ENCODE data around the gene BIN1. TPM values are rescaled to one million over a fixed set of nuclear protein-coding genes. Genes with fewer than 3 reads are reported as not detected.

BIN1 gene
- polyA plus RNA-seq, 3 donors: 84.5 to 100 (median 85.4) TPM

GRCh38 chr2:127080226-127080937 is 26.6 kb downstream of the BIN1 start:
- DNase-seq (ENCODE audit: low read depth in 3 of 3, low spot score in 2 of 3): no peak

GRCh38 chr2:127079358-127079920 is 27.5 kb downstream of the BIN1 start:
- DNase-seq (ENCODE audit: low read depth in 3 of 3, low spot score in 2 of 3): no peak

- no peak for DNase-seq (ENCODE audit: low read depth in 3 of 3, low spot score in 2 of 3)
These were observed 28.2 kb downstream of the BIN1 start for GRCh38 chr2:127078666-127079270.

- no peak for DNase-seq (ENCODE audit: low read depth in 3 of 3, low spot score in 2 of 3)
These were observed 28.9 kb downstream of the BIN1 start for GRCh38 chr2:127078028-127078427.

- no peak for DNase-seq (ENCODE audit: low read depth in 3 of 3, low spot score in 2 of 3)
These were observed 30.0 kb downstream of the BIN1 start for GRCh38 chr2:127076924-127077323.

GRCh38 chr2:127076290-127076689 is 30.7 kb downstream of the BIN1 start:
- DNase-seq (ENCODE audit: low read depth in 3 of 3, low spot score in 2 of 3): no peak

GRCh38 chr2:127075821-127076220 is 31.1 kb downstream of the BIN1 start:
- no peak for DNase-seq (ENCODE audit: low read depth in 3 of 3, low spot score in 2 of 3)

- no peak for DNase-seq (ENCODE audit: low read depth in 3 of 3, low spot score in 2 of 3)
These were observed 32.0 kb downstream of the BIN1 start for GRCh38 chr2:127074936-127075335.

- DNase-seq (ENCODE audit: low read depth in 3 of 3, low spot score in 2 of 3): no peak
These were observed 32.6 kb downstream of the BIN1 start for GRCh38 chr2:127074358-127074757.

GRCh38 chr2:127072970-127073369 is 34.0 kb downstream of the BIN1 start:
- DNase-seq (ENCODE audit: low read depth in 3 of 3, low spot score in 2 of 3): no peak

GRCh38 chr2:127072396-127072795 is 34.6 kb downstream of the BIN1 start:
- no peak for DNase-seq (ENCODE audit: low read depth in 3 of 3, low spot score in 2 of 3)

- no peak for DNase-seq (ENCODE audit: low read depth in 3 of 3, low spot score in 2 of 3)
These were observed 35.0 kb downstream of the BIN1 start for GRCh38 chr2:127071901-127072328.

GRCh38 chr2:127070221-127070620 is 36.7 kb downstream of the BIN1 start:
- no peak for DNase-seq (ENCODE audit: low read depth in 3 of 3, low spot score in 2 of 3)

- no peak for DNase-seq (ENCODE audit: low read depth in 3 of 3, low spot score in 2 of 3)
These were observed 37.4 kb downstream of the BIN1 start for GRCh38 chr2:127069536-127069935.

GRCh38 chr2:127069003-127069402 is 38.0 kb downstream of the BIN1 start:
- DNase-seq (ENCODE audit: low read depth in 3 of 3, low spot score in 2 of 3): no peak

- DNase-seq (ENCODE audit: low read depth in 3 of 3, low spot score in 2 of 3): no peak
These were observed 38.6 kb downstream of the BIN1 start for GRCh38 chr2:127068351-127068741.

GRCh38 chr2:127067620-127068350 is 39.2 kb downstream of the BIN1 start:
- no peak for DNase-seq (ENCODE audit: low read depth in 3 of 3, low spot score in 2 of 3)

- DNase-seq (ENCODE audit: low read depth in 3 of 3, low spot score in 2 of 3): no peak
These were observed 40.0 kb downstream of the BIN1 start for GRCh38 chr2:127066942-127067341.

GRCh38 chr2:127065940-127066318 is 41.0 kb downstream of the BIN1 start:
- no peak for DNase-seq (ENCODE audit: low read depth in 3 of 3, low spot score in 2 of 3)

GRCh38 chr2:127065299-127065939 is 41.5 kb downstream of the BIN1 start:
- DNase-seq (ENCODE audit: low read depth in 3 of 3, low spot score in 2 of 3): no peak

GRCh38 chr2:127064642-127065250 is 42.2 kb downstream of the BIN1 start:
- no peak for DNase-seq (ENCODE audit: low read depth in 3 of 3, low spot score in 2 of 3)
